Astrocyte (in vitro differentiated cells and primary cell): ENCODE measurements around the gene UBE2E2. TPM values are rescaled to one million over a fixed set of nuclear protein-coding genes. Genes with fewer than 3 reads are reported as not detected.

ENCODE experiments used
- DNase-seq: peaks from one replicate; pipeline ENCODE4 v3.0.0-alpha.2; 2010; ENCODE audit warnings: low read depth
- FAIRE-seq: peaks from 2 replicates; lab custom pipeline; 2011; peaks lifted over from hg19 to GRCh38; lab: Jason Lieb, UNC
- H2AFZ ChIP-seq: 2 replicates; pipeline ENCODE4 v1.6.0; 2012; ENCODE audit warnings: low read depth, low read length, inconsistent platforms
- H3K27ac ChIP-seq: 2 replicates; pipeline ENCODE4 v1.5.1; 2011; ENCODE audit warnings: low read depth, low read length, inconsistent platforms
- H3K27me3 ChIP-seq: 2 replicates; pipeline ENCODE4 v1.6.0; 2011; ENCODE audit warnings: low read length, inconsistent platforms; ENCODE audit not compliant: insufficient read depth
- H3K36me3 ChIP-seq: 2 replicates; pipeline ENCODE4 v1.5.1; 2011; ENCODE audit warnings: low read length, inconsistent platforms; ENCODE audit not compliant: insufficient read depth
- H3K4me1 ChIP-seq: 2 replicates; pipeline ENCODE4 v1.5.1; 2011; ENCODE audit warnings: low read length, inconsistent platforms; ENCODE audit not compliant: insufficient read depth
- H3K4me2 ChIP-seq: 2 replicates; pipeline ENCODE4 v1.6.0; 2012; ENCODE audit warnings: low read length, inconsistent platforms
- H3K4me3 ChIP-seq: 2 replicates; pipeline ENCODE4 v1.5.1; 2011; ENCODE audit warnings: low read depth, mild to moderate bottlenecking, low read length, inconsistent platforms; ENCODE audit not compliant: insufficient read depth
- H3K79me2 ChIP-seq: 2 replicates; pipeline ENCODE4 v1.6.0; 2012; ENCODE audit warnings: mild to moderate bottlenecking, low read length, inconsistent platforms; ENCODE audit not compliant: insufficient read depth
- H3K9ac ChIP-seq: 2 replicates; pipeline ENCODE4 v1.6.0; 2012; ENCODE audit warnings: mild to moderate bottlenecking, low read length, inconsistent platforms
- H3K9me3 ChIP-seq: 2 replicates; pipeline ENCODE4 v1.5.1; 2012; ENCODE audit warnings: low read depth, mild to moderate bottlenecking, low read length, inconsistent platforms; ENCODE audit not compliant: insufficient read depth
- H4K20me1 ChIP-seq: 2 replicates; pipeline ENCODE4 v1.6.0; 2012; ENCODE audit warnings: low read length, inconsistent platforms; ENCODE audit not compliant: insufficient read depth
- H3K27ac Mint-ChIP-seq: one replicate; pipeline ENCODE4 v1.8.0; 2021; ENCODE audit warnings: mild to moderate bottlenecking, mixed read lengths; ENCODE audit not compliant: unreplicated experiment
- H3K27me3 Mint-ChIP-seq: one replicate; pipeline ENCODE4 v1.8.0; 2021; ENCODE audit warnings: low read depth, mixed read lengths; ENCODE audit not compliant: unreplicated experiment
- H3K36me3 Mint-ChIP-seq: one replicate; pipeline ENCODE4 v1.8.0; 2021; ENCODE audit warnings: low read depth, mixed read lengths; ENCODE audit not compliant: unreplicated experiment
- H3K4me1 Mint-ChIP-seq: one replicate; pipeline ENCODE4 v1.8.0; 2021; ENCODE audit warnings: low read depth, mixed read lengths; ENCODE audit not compliant: unreplicated experiment
- H3K4me3 Mint-ChIP-seq: one replicate; pipeline ENCODE4 v1.8.0; 2021; ENCODE audit warnings: mild to moderate bottlenecking, moderate library complexity, mixed read lengths; ENCODE audit not compliant: unreplicated experiment
- H3K9me3 Mint-ChIP-seq: one replicate; pipeline ENCODE4 v1.8.0; 2021; ENCODE audit warnings: mild to moderate bottlenecking, mixed read lengths; ENCODE audit not compliant: unreplicated experiment
- EZH2 ChIP-seq: IDR thresholded peaks from 2 replicates; pipeline ENCODE4 v1.6.1; 2012; ENCODE audit warnings: mild to moderate bottlenecking, low read length, inconsistent platforms; ENCODE audit not compliant: insufficient read depth
- total RNA-seq: library from RNA; stranded (reverse); gene quantifications from 2 replicates; pipeline ENCODE4 v1.2.1, GENCODE V29; 2021
- TF ChIP-seq, protein P1 (sequence below): IDR thresholded peaks from 2 replicates; pipeline ENCODE4 v1.5.1; 2011; ENCODE audit warnings: low read depth, mild to moderate bottlenecking, inconsistent platforms, low read length, moderate library complexity; ENCODE audit not compliant: insufficient read depth

UBE2E2 gene
- total RNA-seq, 1 donor from 2014 or later = 89.8 TPM

DNA sequence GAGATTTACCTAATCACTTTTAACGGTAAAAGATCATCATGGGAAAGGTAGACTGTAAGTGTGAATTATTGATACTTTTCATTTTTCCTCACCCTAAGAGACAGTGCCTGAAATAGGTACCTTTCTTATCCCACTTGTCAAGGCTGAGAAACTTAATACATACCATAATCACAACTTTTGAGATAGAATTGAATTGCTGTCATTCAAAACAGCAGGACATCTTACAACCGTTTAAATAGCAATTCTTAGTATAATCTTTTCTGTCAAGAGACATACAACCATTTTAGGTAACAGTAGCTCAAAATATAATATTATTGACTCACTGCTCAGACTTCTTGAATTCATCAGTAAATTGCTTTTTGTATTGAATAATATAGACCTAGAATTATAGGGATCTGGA lies 10.7 kb downstream of the UBE2E2 start:
- Mint-ChIP-seq H3K36me3 (no peaks in the 10 kb centered on the region), H3K27me3 (no peaks in the 10 kb centered on the region), H3K4me1 (peaks cover 11% of the 10 kb centered on the region), H3K27ac (no peak overlapping the region), H3K9me3 (no peaks in the 10 kb centered on the region), H3K4me3 (no peak overlapping the region)
- no peak overlapping the region for H3K27ac ChIP-seq
- no peak for TF ChIP-seq EZH2
- TF ChIP-seq, protein P1, sequence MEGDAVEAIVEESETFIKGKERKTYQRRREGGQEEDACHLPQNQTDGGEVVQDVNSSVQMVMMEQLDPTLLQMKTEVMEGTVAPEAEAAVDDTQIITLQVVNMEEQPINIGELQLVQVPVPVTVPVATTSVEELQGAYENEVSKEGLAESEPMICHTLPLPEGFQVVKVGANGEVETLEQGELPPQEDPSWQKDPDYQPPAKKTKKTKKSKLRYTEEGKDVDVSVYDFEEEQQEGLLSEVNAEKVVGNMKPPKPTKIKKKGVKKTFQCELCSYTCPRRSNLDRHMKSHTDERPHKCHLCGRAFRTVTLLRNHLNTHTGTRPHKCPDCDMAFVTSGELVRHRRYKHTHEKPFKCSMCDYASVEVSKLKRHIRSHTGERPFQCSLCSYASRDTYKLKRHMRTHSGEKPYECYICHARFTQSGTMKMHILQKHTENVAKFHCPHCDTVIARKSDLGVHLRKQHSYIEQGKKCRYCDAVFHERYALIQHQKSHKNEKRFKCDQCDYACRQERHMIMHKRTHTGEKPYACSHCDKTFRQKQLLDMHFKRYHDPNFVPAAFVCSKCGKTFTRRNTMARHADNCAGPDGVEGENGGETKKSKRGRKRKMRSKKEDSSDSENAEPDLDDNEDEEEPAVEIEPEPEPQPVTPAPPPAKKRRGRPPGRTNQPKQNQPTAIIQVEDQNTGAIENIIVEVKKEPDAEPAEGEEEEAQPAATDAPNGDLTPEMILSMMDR = no peak
- no peak overlapping the region for H2AFZ ChIP-seq
- H3K4me3 ChIP-seq = no peak overlapping the region
- no peaks in the 10 kb centered on the region for H3K36me3 ChIP-seq
- H3K4me1 ChIP-seq = peaks cover 8% of the 10 kb centered on the region
- H3K79me2 ChIP-seq = peaks cover 20% of the 10 kb centered on the region
- FAIRE-seq = no peak
- DNase-seq = no peak
- no peak overlapping the region for H3K9ac ChIP-seq
- H4K20me1 ChIP-seq = peaks cover 52% of the 10 kb centered on the region
- no peaks in the 10 kb centered on the region for H3K27me3 ChIP-seq
- H3K9me3 ChIP-seq = no peaks in the 10 kb centered on the region
- no peak overlapping the region for H3K4me2 ChIP-seq

DNA sequence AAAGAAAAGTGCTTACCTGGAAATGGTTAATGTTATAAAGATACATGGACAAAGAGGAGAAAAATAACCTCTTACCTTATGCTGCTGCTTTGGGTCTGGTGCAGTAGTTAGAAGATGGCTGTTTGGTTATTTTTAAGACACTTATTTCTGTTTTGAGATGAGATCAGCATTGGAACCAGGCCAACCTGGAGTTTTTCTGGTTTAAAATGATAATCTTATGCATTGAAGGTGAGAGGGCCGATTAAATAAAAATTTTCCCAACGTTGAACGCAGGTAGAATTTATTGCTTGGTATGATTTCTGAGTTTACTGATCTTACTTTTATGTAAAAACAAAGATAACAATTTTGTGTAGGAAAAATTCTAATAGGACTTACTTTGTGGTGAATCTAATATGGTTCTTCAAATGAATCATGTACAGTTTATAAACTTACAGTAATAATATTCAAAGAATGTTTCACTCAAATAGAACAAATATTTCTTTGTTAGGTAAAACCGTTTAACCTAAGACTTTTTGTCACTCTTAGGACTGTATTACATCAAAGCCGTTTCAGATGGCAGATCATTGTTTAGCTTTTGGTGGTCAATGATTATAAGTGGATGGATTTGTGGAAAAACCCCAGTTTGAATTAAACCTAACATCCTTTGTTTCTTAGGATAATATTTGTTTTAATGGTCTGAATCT lies 14.9 kb downstream of the UBE2E2 start:
- Histone ChIP-seq H4K20me1 (peaks cover 45% of the 10 kb centered on the region), H3K36me3 (no peaks in the 10 kb centered on the region), H3K4me1 (peaks cover 8% of the 10 kb centered on the region), H2AFZ (no peak overlapping the region), H3K27me3 (no peaks in the 10 kb centered on the region), H3K27ac (no peak overlapping the region), H3K4me2 (no peak overlapping the region), H3K79me2 (peaks cover 26% of the 10 kb centered on the region), H3K4me3 (no peak overlapping the region), H3K9ac (no peak overlapping the region), H3K9me3 (no peaks in the 10 kb centered on the region)
- FAIRE-seq (no peak), DNase-seq (peak; percentile 31)
- Mint-ChIP-seq H3K9me3 (no peaks in the 10 kb centered on the region), H3K4me1 (peaks cover 22% of the 10 kb centered on the region), H3K27me3 (no peaks in the 10 kb centered on the region), H3K36me3 (no peaks in the 10 kb centered on the region), H3K27ac (no peak overlapping the region), H3K4me3 (no peak overlapping the region)
- TF ChIP-seq, protein P1 = no peak
- TF ChIP-seq EZH2 = no peak

DNA sequence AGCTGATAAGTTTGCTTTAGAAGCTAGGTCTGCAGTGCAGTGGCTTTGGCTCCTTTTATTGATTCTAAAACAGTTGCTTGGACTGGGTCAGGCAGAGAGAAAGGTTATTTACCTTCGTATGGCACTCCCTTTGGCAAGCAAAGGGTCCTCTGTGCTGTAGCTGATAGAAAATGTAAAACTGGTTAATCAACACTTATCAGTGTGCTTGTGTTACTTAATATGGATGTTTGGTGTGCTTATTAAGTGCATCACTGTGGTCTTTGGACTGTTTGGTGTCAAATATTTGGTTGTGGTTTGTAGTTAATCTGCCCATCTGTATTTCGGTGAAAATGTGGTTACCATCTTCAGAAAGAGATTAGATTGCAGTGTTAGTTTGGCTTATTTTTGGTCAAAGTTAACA lies 16.0 kb downstream of the UBE2E2 start:
- peaks cover 45% of the 10 kb centered on the region for H4K20me1 ChIP-seq
- H3K27me3 ChIP-seq = no peaks in the 10 kb centered on the region
- no peak overlapping the region for H3K9ac ChIP-seq
- TF ChIP-seq EZH2 = no peak
- TF ChIP-seq, protein P1 = no peak
- no peaks in the 10 kb centered on the region for H3K36me3 ChIP-seq
- Mint-ChIP-seq H3K27ac (no peak overlapping the region), H3K27me3 (no peaks in the 10 kb centered on the region), H3K4me3 (peak overlapping the region; percentile 13), H3K4me1 (peaks cover 22% of the 10 kb centered on the region), H3K36me3 (peaks cover 2% of the 10 kb centered on the region), H3K9me3 (peaks cover 2% of the 10 kb centered on the region)
- no peak overlapping the region for H3K4me3 ChIP-seq
- FAIRE-seq (peak; percentile 13), DNase-seq (peak; percentile 59)
- peaks cover 8% of the 10 kb centered on the region for H3K4me1 ChIP-seq
- no peak overlapping the region for H3K27ac ChIP-seq
- H3K9me3 ChIP-seq = no peaks in the 10 kb centered on the region
- H3K4me2 ChIP-seq = no peak overlapping the region
- peaks cover 35% of the 10 kb centered on the region for H3K79me2 ChIP-seq
- no peak overlapping the region for H2AFZ ChIP-seq
